Activated T-cell treated with anti-CD3 and anti-CD28 coated beads, Interleukin-2, amount 50 U/mL, for 4 hours (primary cell): ENCODE data around the gene CSE1L. TPM values are rescaled to one million over a fixed set of nuclear protein-coding genes. Genes with fewer than 3 reads are reported as not detected.
"Not testable (repeated sequence)": the region's sequence is repeated elsewhere in the genome, so short reads cannot be mapped to it uniquely, and the experiment has no call there.

Experiments used
- ATAC-seq, 2 donors: fragments of 200-7000 bp; cut with Tn5 transposase; one replicate each; pipeline ENCODE4 v1.10.0; 2021
- DNase-seq: peaks from one replicate; pipeline ENCODE4 v3.0.0-alpha.2; 2020
- H3K27me3 Mint-ChIP-seq: one replicate; pipeline ENCODE4 v1.8.0; 2021; ENCODE audit warnings: low read depth, mixed read lengths
- H3K36me3 Mint-ChIP-seq: one replicate; pipeline ENCODE4 v1.8.0; 2022; ENCODE audit warnings: mixed read lengths; ENCODE audit not compliant: insufficient read depth
- H3K4me1 Mint-ChIP-seq: one replicate; pipeline ENCODE4 v1.8.0; 2021; ENCODE audit warnings: low read depth, mixed read lengths
- H3K4me3 Mint-ChIP-seq: one replicate; pipeline ENCODE4 v1.8.0; 2021; ENCODE audit warnings: mild to moderate bottlenecking, moderate library complexity, mixed read lengths
- H3K9me3 Mint-ChIP-seq: one replicate; pipeline ENCODE4 v1.8.0; 2021; ENCODE audit warnings: mixed read lengths
- total RNA-seq, 3 donors: library from RNA; stranded (reverse); gene quantifications; one replicate each; pipeline ENCODE4 v1.2.1, GENCODE V29; 2021

Gene CSE1L, protein sequence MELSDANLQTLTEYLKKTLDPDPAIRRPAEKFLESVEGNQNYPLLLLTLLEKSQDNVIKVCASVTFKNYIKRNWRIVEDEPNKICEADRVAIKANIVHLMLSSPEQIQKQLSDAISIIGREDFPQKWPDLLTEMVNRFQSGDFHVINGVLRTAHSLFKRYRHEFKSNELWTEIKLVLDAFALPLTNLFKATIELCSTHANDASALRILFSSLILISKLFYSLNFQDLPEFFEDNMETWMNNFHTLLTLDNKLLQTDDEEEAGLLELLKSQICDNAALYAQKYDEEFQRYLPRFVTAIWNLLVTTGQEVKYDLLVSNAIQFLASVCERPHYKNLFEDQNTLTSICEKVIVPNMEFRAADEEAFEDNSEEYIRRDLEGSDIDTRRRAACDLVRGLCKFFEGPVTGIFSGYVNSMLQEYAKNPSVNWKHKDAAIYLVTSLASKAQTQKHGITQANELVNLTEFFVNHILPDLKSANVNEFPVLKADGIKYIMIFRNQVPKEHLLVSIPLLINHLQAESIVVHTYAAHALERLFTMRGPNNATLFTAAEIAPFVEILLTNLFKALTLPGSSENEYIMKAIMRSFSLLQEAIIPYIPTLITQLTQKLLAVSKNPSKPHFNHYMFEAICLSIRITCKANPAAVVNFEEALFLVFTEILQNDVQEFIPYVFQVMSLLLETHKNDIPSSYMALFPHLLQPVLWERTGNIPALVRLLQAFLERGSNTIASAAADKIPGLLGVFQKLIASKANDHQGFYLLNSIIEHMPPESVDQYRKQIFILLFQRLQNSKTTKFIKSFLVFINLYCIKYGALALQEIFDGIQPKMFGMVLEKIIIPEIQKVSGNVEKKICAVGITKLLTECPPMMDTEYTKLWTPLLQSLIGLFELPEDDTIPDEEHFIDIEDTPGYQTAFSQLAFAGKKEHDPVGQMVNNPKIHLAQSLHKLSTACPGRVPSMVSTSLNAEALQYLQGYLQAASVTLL
- 100 to 1,000 TPM; 135 to 151 (median 141) TPM for total RNA-seq

DNA sequence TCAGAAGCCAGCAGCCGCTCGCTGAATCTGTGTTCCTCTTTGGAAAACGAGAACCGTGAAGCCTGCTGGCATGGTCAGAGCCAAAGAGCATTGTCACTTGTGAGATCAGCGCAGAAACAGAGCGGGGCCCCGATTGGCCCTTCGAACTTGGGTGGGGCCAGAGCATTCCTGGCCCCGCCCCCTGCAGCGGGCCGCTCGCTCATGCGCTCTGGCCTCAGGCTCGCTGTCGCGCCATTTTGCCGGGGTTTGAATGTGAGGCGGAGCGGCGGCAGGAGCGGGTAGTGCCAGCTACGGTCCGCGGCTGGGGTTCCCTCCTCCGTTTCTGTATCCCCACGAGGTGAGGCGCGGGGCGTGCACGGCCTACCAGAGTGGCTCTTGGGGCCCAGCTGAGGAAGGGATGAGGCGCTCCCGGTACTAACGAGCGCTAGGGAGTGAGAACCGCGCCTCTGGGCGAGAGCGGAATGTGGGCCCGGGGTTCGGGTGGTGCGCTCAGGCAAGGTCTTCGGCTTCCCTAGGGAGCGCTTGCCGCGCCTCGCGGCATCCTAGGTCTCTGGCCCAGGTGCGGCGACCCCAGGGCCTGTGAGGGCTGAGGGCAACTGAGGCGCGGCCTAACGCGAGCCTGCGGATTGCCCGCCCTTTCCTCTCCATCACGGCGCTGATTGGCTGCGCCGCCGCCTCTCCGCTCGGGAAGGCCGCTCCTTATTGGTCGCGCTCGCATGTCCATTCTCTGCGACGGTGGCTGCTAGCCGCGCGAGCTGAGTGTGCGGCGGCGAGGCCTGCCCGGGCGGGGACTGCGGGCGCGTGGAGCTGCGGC, at the start of gene CSE1L:
TSS of gene CSE1L (plus strand) at position 226 of the 814 bp plus-strand sequence. CDS start 12,152 bp downstream, outside the sequence.
- peak; percentile 92 to 93 for ATAC-seq
- Mint-ChIP-seq H3K4me1 (peaks cover 33% of the 10 kb centered on the region), H3K27me3 (no peaks in the 10 kb centered on the region), H3K36me3 (peaks cover 8% of the 10 kb centered on the region), H3K4me3 (peak within 1 kb of the TSS; percentile 98), H3K9me3 (no peaks in the 10 kb centered on the region)
- peak; percentile 93 for DNase-seq

DNA sequence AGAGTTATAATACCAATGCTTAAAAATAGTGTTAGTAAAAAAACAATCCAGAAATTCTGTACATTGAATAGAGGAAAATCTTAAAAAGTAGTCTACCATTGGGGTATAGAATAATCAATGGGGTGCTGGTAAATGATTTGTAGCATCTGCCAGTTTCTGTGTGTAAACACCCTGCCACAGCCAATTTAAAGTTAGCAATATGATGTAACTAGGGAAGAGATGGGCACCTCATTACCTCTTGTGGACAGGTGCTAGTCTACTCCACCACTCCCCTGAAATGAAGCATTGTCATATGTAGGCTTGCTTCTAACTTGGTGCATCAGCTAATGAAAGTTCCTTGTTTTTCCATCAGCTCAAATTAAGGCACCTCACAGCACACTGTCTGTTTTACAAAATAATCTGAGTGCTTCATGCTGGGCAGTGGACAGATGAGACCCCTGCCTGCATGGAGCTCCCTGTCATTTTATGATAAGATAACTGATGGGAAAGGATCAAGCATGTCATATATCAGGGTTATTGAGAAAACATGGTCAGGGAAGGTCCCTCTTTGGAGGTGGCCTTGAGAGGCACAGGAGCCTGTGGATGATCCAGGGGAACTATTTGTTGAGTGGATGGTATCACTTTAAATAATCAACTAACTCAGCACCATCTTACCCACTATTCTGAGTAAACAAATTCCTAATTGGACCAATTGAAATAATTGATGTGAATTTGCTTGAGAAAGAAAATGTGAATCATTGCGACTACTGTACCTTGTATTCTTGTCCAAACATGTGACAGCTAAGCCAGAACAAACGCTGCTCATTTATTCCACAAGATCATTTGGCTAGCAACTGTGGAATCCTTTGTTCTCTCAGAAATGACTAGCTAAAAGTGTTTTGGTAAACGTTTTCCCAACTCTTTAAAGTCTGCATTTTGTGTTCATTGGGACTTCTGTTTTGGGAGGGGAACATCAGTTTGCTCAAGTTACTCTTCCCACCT, 45.9 kb upstream of the CSE1L start:
- DNase-seq (no peak), ATAC-seq (no peak)
- Mint-ChIP-seq H3K9me3 (no peaks in the 10 kb centered on the region), H3K27me3 (no peaks in the 10 kb centered on the region), H3K4me1 (no peaks in the 10 kb centered on the region), H3K4me3 (no peak overlapping the region), H3K36me3 (peaks cover 26% of the 10 kb centered on the region)

DNA sequence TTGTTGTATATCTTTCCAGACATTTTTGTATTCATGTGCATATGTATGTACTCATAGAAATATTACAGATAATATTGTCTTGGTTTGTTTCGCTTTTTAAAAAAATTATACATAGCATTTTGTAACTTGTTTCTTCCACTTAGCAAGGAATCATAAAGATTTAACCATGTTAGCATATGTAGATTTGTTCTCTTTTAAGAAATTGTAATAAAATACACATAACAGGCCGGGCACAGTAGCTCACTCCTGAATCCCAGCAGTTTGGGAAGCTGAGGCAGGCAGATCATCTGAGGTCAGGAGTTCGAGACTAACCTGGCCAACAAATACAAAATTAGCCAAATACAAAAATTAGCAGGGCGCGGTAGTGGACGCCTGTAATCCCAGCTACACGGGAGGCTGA, 44.4 kb upstream of the CSE1L start:
- no peak for ATAC-seq
- Mint-ChIP-seq H3K9me3 (no peaks in the 10 kb centered on the region), H3K4me1 (no peaks in the 10 kb centered on the region), H3K4me3 (no peak overlapping the region), H3K36me3 (peaks cover 27% of the 10 kb centered on the region), H3K27me3 (no peaks in the 10 kb centered on the region)
- DNase-seq: no peak

DNA sequence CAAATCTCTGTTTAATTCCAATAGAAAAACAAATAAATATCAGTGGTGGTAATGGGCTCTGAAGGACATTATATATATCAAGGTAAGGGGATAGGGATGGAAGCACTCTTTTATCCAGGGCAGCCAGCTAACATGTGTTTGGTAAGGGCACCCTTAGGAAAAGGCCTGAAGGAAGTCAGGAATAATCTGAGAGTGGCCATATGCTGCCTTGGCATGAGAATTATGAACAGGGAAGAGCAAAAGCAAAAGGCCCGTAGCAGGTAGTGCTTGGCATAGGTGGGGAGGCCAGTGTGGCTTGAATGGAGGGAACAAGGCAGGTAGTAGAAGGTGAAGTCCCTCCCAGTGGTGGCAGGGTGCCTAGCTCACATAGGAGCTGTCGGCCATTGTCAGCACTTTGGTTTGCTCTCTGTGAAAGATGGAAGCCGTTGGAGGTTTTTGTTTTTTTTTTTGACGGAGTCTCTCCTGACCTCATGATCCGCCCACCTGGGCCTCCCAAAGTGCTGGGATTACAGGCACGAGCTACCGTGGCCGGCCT, 39.6 kb upstream of the CSE1L start:
- H3K4me1 Mint-ChIP-seq: no peaks in the 10 kb centered on the region
- DNase-seq (no peak), ATAC-seq (no peak)
- no peaks in the 10 kb centered on the region for H3K9me3 Mint-ChIP-seq
- no peaks in the 10 kb centered on the region for H3K27me3 Mint-ChIP-seq
- H3K4me3 Mint-ChIP-seq: no peak overlapping the region
- peaks cover 38% of the 10 kb centered on the region for H3K36me3 Mint-ChIP-seq

DNA sequence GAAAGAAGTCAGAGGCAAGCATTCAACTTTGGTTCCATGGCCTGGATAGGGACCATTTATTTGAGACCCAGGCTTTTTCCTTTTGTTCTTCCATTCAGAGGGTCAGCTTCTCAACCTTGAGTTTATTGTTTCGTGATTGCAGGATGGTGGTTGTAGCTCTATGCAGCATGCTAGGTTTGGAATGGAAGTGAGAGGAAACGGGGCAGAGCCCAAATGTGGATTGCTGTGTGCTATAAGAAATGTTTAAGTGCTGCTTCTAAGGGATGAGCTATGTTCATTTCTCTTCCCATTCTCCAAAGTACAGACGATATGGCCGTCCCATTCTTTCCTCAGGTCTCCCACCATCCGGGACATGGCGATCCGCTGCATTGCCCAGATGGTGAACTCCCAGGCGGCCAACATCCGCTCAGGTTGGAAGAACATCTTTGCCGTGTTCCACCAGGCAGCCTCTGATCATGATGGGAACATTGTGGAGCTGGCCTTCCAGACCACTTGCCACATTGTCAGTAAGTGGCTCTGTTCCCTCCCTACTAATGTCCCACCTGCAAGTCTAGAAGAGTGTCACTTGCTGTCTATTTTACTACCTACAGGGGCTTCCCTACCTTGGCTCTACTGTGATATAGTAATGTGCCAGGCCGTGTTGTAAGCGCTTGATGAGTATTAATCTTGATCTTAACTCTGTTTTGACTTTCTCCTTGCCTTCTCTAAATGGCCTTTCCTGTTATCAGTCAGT, 36.0 kb upstream of the CSE1L start:
- Mint-ChIP-seq H3K36me3 (peaks cover 50% of the 10 kb centered on the region), H3K9me3 (no peaks in the 10 kb centered on the region), H3K4me1 (no peaks in the 10 kb centered on the region), H3K4me3 (no peak overlapping the region), H3K27me3 (no peaks in the 10 kb centered on the region)
- no peak for ATAC-seq
- no peak for DNase-seq

DNA sequence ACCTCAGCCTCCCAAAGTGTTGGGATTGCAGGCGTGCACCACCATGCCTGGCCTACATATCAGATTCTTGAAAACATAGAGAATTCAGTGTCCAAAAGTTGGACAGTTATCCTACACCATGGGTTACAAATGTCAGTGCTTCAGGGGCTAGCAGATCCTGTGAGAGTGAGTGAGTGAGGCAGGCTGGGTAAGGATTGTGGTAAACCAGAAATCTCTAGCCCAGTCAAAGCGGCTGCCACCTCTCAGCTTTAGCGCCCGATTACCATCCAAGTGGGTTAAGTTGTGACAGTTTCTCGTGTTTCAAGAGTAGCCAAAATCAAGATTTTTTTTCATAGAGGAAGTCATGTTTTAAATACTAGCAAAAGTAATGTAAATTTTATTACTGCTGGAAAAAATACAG, 21.9 kb upstream of the CSE1L start:
- Mint-ChIP-seq H3K36me3 (peaks cover 18% of the 10 kb centered on the region), H3K27me3 (no peaks in the 10 kb centered on the region), H3K9me3 (no peaks in the 10 kb centered on the region), H3K4me1 (no peaks in the 10 kb centered on the region), H3K4me3 (no peak overlapping the region)
- ATAC-seq (no peak), DNase-seq (no peak)

DNA sequence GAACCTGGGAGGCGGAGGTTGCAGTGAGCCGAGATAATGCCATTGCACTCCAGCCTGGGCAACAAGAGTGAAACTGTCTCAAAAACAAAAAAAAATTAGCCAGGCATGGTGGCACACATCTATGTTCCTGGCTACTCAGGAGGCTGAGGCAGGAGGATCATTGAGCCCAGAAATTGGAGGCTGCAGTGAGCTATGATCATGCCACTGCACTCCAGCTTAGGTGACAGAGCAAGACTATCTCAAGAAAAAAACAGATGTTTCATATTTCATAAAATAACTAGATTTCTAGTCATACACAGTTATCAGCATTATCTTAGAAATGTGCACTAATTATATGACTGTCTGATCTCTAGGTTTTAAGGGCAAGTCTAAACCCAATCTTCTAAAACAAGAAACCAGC, 17.9 kb upstream of the CSE1L start:
- H3K4me1 Mint-ChIP-seq, H3K27me3 Mint-ChIP-seq, H3K9me3 Mint-ChIP-seq, ATAC-seq, H3K4me3 Mint-ChIP-seq, DNase-seq: not testable (repeated sequence)
- peaks cover 19% of the 10 kb centered on the region for H3K36me3 Mint-ChIP-seq

DNA sequence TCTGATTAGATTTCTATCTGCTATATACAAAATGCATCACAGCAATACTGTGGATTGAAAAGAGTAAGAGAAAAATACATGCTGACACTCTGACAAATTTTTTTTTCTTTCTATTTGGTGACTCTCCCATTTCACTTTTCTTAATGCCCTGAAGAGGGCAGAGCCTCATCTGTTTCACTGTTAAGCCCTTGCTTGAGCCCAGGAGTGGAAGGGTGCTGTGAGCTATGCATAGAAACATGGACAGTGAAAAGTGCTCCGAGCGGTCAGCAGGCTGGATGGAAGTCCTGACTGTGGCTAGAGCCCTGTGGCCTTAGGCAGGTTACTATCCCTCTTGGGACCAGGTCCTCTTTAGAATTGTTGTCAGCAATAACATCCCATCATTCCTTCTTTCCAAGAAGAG, 17.4 kb upstream of the CSE1L start:
- ATAC-seq: no peak
- DNase-seq: no peak
- Mint-ChIP-seq H3K36me3 (peaks cover 24% of the 10 kb centered on the region), H3K4me3 (no peak overlapping the region), H3K4me1 (no peaks in the 10 kb centered on the region), H3K9me3 (no peaks in the 10 kb centered on the region), H3K27me3 (no peaks in the 10 kb centered on the region)

DNA sequence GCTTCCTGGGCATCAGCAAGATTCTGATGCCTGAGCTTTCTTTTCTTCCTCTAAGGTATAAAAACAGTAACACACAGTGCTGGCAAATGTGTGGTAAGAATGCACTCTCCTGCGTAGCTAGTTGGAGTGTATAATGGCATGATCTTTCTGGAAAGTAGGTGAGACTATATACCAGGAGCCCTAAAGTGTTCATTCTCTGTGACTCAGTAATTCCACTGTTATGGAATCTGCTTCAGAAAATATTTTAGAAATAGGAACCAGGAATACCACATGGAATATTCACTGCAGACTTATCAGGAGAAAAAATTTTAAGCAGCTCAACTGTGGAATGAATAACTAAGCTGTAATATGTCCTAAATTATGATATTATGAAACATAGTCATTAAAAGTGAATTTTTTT, 16.9 kb upstream of the CSE1L start:
- H3K4me1 Mint-ChIP-seq: no peaks in the 10 kb centered on the region
- H3K36me3 Mint-ChIP-seq: peaks cover 24% of the 10 kb centered on the region
- no peaks in the 10 kb centered on the region for H3K9me3 Mint-ChIP-seq
- DNase-seq (no peak), ATAC-seq (no peak)
- H3K4me3 Mint-ChIP-seq: no peak overlapping the region
- no peaks in the 10 kb centered on the region for H3K27me3 Mint-ChIP-seq

DNA sequence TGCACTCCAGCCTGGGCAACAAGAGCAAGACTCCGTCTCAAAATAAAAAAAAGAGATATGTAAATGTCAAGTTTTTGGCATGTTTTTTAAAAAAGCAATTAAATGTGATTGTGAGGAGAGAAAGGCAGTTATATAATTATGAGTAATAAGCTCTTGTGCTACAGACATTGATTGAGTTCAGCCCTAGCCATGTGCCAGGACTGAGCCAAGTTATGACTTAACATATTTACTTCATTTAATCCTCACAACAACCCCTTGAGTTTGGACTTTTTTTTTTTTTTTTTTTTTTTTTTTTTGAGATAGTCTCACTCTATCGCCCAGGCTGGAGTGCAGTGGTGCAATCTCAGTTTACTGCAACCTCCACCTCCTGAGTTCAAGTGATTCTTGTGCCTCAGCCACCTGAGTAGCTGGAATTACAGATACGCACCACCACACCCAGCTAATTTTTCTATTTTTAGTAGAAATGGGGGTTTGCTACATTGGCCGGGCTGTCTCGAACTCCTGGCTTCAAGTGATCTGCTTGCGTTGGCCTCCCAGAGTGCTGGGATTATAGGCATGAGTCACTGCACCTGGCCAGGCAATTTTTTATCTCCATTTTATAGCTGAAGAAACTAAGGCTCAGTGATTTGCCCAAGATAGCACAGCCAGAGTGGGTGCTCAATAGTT, 15.0 kb upstream of the CSE1L start:
- DNase-seq (no peak), ATAC-seq (no peak)
- Mint-ChIP-seq H3K9me3 (no peaks in the 10 kb centered on the region), H3K27me3 (no peaks in the 10 kb centered on the region), H3K4me3 (no peak overlapping the region), H3K4me1 (no peaks in the 10 kb centered on the region), H3K36me3 (peaks cover 24% of the 10 kb centered on the region)

DNA sequence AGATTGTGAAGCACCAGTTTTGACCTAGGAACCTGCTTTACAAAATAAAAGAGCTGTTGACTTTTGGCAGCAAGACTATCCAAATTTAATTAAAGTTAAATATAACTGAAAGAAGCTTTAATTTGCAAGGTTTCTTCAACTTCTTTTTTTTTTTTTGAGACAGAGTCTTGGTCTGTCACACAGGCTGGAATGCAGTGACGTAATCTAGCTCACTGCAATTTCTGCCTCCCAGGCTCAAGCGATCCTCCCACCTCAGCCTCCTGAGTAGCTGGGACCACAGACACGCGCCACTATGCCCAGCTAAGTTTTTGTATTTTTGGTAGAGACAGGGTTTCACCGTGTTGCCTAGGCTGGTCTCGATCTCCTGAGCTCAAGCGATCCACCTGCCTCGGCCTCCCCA, 13.7 kb upstream of the CSE1L start:
- Mint-ChIP-seq H3K4me3 (no peak overlapping the region), H3K36me3 (peaks cover 24% of the 10 kb centered on the region), H3K9me3 (no peaks in the 10 kb centered on the region), H3K27me3 (no peaks in the 10 kb centered on the region), H3K4me1 (peaks cover 1% of the 10 kb centered on the region)
- ATAC-seq: no peak
- DNase-seq: no peak

DNA sequence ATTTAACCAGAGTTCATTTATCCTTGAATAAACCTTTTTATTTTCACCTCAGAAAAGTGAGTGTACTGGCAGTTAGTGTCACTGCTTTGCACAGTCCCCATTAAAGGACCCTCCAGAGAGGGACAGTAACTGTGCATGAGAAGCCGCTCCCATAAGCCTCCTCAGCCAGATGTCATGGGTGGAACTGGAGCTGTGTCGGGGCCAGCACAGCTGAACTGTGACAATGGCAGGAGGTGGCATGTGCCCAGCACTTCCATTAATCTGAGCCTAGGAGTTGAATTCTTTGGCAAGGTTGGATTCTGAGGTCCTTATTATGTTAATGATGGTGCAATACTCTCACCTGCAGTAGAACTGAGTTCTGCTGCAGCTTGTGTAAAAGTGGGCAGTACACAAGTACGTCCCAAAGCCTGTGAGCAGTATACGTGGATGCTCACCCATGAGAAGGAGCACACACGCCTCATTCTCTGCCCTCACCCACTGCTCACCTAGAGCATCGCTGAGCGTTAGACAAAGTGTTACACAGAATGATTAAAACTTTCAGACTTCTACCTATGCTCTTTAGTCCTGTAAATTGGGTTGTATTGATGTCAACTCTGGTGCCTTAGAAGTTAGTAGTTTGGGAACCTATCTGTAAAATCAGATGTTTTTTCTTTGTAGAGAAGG, 11.9 kb upstream of the CSE1L start:
- H3K27me3 Mint-ChIP-seq: no peaks in the 10 kb centered on the region
- H3K4me3 Mint-ChIP-seq: no peak overlapping the region
- H3K9me3 Mint-ChIP-seq: no peaks in the 10 kb centered on the region
- H3K4me1 Mint-ChIP-seq: peaks cover 13% of the 10 kb centered on the region
- peaks cover 21% of the 10 kb centered on the region for H3K36me3 Mint-ChIP-seq
- ATAC-seq: no peak
- no peak for DNase-seq
